ENCODE measurements around the gene KCNH4. TPM values are rescaled to one million over a fixed set of nuclear protein-coding genes. Genes with fewer than 3 reads are reported as not detected.
"Not testable (repeated sequence)": the region's sequence is repeated elsewhere in the genome, so short reads cannot be mapped to it uniquely, and the experiment has no call there.

KCNH4 gene
- total RNA-seq, 4 donors from 2014 or later, result not detected

DNA sequence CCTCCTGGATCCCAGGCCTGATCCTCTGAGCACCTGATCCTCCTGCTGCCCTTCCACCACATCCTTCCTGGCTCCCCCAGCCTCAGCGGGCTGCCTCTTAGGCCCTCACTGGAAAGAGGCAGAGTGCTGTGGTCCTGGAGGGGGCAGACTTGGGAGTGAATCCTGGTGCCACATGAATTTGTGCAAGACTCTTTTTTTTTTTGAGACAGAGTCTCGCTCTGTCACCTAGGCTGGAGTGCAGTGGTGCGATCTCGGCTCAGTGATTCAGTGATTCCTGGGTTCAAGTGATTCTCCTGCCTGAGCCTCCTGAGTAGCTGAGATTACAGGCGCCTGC, 10.3 kb upstream of the KCNH4 start:
- H3K4me3 ChIP-seq (ENCODE audit: low read depth, poor library complexity, severe bottlenecking), result no peak overlapping the region
- WGBS, 2 donors, result 96 to 98% methylated on average over 5 of the region's 5 CpGs
- TF ChIP-seq, protein P1, sequence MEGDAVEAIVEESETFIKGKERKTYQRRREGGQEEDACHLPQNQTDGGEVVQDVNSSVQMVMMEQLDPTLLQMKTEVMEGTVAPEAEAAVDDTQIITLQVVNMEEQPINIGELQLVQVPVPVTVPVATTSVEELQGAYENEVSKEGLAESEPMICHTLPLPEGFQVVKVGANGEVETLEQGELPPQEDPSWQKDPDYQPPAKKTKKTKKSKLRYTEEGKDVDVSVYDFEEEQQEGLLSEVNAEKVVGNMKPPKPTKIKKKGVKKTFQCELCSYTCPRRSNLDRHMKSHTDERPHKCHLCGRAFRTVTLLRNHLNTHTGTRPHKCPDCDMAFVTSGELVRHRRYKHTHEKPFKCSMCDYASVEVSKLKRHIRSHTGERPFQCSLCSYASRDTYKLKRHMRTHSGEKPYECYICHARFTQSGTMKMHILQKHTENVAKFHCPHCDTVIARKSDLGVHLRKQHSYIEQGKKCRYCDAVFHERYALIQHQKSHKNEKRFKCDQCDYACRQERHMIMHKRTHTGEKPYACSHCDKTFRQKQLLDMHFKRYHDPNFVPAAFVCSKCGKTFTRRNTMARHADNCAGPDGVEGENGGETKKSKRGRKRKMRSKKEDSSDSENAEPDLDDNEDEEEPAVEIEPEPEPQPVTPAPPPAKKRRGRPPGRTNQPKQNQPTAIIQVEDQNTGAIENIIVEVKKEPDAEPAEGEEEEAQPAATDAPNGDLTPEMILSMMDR (IDR thresholded peaks at IDR 0.05), result no peak
- no peak for TF ChIP-seq POLR2A (IDR thresholded peaks at IDR 0.05)
- DNase-seq (ENCODE audit: low spot score in 2 of 2), result no peak
- intact Hi-C loops (cut with DNase I; ENCODE audit: low total_unique reads), result no loop called here

DNA sequence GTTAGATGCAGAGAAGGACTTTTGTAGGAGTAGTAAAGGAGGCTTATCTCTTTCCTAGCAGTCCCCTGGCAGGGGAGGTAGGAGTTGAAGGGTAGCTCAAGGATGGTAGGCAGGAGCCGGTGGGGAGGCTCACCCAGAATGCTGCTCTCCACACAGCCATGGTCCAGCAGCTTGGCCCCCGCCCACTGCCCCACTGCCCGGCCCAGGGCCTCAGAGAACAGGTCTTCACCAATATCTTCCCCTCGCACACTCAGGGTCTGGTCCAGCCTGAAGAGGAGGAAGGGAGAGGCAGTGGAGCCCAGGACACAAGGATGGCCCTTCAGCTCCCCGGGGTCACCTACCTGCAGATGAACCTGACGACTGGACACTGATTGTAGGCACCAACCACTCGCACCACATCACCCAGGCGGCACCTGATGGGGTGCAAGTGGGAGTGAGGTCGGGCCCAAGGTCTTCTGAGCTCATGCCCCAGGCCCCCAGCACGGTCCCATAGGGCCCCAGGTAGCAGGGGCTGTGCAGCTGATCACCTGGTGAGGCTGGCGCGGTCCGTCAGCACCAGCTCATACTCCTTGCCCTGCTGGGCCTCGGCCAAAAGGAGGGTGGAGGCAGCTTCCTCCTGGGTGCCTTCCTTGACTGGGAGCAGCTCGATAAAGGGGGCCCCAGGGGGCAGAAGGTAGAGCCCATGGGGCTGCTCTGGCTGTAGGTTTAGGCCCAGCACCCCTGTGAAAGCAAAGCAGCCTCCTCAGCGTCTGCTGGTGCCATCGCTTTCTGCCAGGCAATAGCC, 9.7 kb upstream of the KCNH4 start:
- TF ChIP-seq, protein P1 (IDR thresholded peaks at IDR 0.05), result no peak
- TF ChIP-seq POLR2A (IDR thresholded peaks at IDR 0.05), result no peak
- intact Hi-C loops (cut with DNase I; ENCODE audit: low total_unique reads), result no loop called here
- no peak for DNase-seq (ENCODE audit: low spot score in 2 of 2)
- 86 to 91% methylated on average over 17 of the region's 17 CpGs for WGBS, 2 donors
- H3K4me3 ChIP-seq (ENCODE audit: low read depth, poor library complexity, severe bottlenecking), result no peak overlapping the region

DNA sequence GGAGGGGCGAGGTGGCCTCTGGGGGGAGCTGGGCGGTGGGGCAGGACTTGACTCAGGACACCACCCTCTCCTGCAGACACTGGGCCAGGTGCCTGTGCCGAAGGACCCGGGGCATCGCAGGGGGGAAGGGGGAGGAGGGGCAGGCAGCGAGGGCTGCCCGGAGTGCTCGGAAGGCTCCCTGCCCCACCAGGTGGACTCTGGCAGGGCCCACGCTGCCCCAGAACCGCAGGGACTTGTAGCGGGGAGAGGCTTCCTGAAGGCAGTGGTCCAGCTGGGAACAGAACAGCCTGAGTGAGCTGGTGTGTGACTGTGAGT, 8.7 kb upstream of the KCNH4 start:
- intact Hi-C loops (cut with DNase I; ENCODE audit: low total_unique reads), result no loop called here
- DNase-seq (ENCODE audit: low spot score in 2 of 2), result no peak
- TF ChIP-seq, protein P1 (IDR thresholded peaks at IDR 0.05), result no peak
- no peak for TF ChIP-seq POLR2A (IDR thresholded peaks at IDR 0.05)
- no peak overlapping the region for H3K4me3 ChIP-seq (ENCODE audit: low read depth, poor library complexity, severe bottlenecking)
- WGBS, 2 donors, result 76 to 83% methylated on average over 10 to 11 of the region's 11 CpGs

DNA sequence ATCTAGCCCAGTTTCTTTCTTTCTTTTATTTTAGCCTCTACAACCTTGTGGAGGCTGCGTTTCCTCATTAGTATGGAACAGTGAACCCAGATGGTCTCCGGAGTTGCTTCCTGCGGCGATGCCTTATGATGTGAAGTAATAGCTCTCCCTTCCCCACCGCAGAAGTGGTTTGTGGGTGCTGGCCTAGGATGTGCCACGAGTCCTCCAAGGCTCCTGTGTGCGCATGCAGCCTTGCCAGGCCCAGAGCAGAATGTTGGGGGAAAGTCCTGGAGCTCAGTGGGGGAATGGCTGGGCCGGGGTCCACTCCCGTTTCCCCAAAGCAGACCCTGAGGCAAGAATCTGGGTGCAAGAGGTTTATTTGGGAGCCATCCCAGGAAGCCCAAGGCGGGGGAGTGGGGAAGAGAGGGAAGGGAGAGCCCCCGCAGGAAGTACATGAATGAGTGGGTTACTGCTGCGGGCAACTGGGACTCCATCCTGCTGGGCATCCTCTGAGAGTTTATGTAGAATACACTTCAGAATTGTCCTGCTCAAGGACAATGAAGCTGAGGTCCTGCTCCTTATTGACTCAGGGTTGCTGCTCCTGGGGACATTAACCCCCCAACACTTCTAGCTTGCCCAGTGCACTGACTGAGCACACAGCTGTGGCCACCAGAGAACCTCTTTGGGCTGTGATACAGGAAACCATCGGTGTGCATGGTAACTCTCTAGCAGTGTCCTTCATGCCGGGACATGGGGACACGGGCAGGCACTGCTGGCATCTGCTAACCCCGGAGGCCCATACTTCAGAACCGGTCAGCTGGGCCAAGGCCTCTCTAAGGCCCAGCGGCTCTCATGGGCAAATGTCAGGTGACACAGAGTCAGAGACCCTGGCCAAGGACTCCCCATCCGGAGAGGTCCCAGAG, 8.1 kb upstream of the KCNH4 start:
- 78 to 80% methylated on average over 16 to 19 of the region's 19 CpGs for WGBS, 2 donors
- no peak for TF ChIP-seq POLR2A (IDR thresholded peaks at IDR 0.05)
- TF ChIP-seq, protein P1 (IDR thresholded peaks at IDR 0.05), result no peak
- intact Hi-C loops (cut with DNase I; ENCODE audit: low total_unique reads), result no loop called here

DNA sequence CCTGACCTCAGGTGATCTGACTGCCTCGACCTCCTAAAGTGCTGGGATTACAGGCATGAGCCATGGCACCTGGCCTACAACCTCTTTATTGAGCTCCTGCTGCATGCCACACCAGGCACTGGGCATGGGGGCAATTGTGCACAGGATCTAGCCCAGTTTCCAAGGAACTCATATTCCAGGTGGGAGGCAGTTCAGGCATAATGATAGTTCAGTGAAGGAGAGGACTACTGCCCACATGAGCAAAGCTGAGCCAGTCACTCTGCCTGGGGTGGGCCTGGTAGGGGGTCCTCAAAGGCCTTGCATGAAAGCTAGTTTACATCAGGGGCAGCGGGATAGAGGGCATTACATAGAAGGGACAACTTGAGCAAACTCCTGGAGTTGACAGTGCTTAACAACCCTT, 6.9 kb upstream of the KCNH4 start:
- TF ChIP-seq, protein P1 (IDR thresholded peaks at IDR 0.05), result no peak
- no peak for TF ChIP-seq POLR2A (IDR thresholded peaks at IDR 0.05)
- 86% methylated on average over 2 of the region's 2 CpGs for WGBS, 2 donors
- H3K4me3 ChIP-seq (ENCODE audit: low read depth, poor library complexity, severe bottlenecking), result no peak overlapping the region
- DNase-seq (ENCODE audit: low spot score in 2 of 2), result no peak
- intact Hi-C loops (cut with DNase I; ENCODE audit: low total_unique reads), result no loop called here

More for the DNA sequence above, 8.1 kb upstream of the KCNH4 start:
- H3K4me3 ChIP-seq (ENCODE audit: low read depth, poor library complexity, severe bottlenecking), result no peak overlapping the region
- DNase-seq (ENCODE audit: low spot score in 2 of 2), result no peak

DNA sequence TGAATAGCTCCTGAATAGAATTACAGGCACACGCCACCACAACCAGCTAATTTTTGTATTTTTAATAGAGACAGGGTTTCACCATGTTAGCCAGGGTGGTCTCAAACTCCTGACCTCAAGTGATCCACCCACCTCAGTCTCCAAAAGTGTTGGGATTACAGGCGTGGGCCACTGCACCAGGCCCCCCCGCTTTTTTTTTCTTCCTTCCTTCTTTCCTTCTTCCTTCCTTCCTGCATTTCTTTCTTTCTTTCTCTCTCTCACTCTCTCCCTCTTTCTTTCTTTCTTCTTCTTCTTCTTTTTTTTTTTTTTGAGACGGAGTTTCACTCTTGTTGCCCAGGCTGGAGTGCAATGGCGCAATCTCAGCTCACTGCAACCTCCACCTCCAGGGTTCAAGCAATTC, 5.2 kb upstream of the KCNH4 start:
- H3K4me3 ChIP-seq (ENCODE audit: low read depth, poor library complexity, severe bottlenecking); intact Hi-C loops (cut with DNase I; ENCODE audit: low total_unique reads); DNase-seq (ENCODE audit: low spot score in 2 of 2): not testable (repeated sequence)
- WGBS, 2 donors, result 74 to 87% methylated on average over 5 of the region's 5 CpGs
